TTC549 (cell line): ENCODE results near the gene PTPRN2.
"Not testable (repeated sequence)": the region's sequence is repeated elsewhere in the genome, so short reads cannot be mapped to it uniquely, and the experiment has no call there.

Source experiments
- FAIRE-seq: peaks from 2 replicates; lab custom pipeline; 2012; peaks lifted over from hg19 to GRCh38; lab: Jason Lieb, UNC

PTPRN2 gene

DNA sequence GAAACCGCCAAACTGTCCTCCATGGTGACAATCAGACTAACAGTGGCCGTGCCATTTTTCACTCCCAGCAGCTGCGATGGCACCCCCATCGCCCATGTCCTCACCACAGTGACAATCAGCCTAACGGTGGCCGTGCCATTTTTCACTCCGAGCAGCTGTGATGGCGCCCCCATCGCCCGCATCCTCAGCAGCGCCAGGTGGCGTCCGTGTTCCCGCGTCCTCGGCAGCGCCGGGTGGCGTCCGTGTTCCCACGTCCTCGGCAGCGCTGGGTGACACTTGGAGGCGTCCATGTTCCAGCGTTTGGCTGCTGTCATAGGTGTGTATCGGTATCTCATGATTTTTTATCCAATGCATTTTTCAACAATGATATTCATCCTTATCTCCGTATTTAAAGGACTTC, 267.3 kb downstream of the PTPRN2 start:
- no peak for FAIRE-seq

DNA sequence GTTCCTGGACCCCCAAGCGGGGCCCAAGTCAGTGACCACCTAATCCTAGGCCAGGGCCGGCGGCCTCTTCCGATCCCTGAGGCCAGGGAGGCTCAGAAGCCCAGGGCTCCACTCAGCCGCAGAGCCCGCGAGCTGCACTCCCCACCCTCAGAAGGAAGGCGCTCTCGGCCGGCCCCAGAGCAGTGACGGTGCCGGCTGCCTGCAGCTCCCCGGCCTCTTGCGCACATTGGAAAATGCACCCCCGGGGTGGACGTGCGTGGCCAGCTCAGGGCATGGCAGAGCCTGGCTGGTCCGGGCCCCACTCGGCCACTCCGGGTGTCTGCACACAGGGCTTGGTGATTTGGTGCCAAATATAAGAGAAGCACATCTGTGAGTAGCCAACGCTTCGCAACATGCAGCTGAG, 269.1 kb downstream of the PTPRN2 start:
- FAIRE-seq, result no peak

DNA sequence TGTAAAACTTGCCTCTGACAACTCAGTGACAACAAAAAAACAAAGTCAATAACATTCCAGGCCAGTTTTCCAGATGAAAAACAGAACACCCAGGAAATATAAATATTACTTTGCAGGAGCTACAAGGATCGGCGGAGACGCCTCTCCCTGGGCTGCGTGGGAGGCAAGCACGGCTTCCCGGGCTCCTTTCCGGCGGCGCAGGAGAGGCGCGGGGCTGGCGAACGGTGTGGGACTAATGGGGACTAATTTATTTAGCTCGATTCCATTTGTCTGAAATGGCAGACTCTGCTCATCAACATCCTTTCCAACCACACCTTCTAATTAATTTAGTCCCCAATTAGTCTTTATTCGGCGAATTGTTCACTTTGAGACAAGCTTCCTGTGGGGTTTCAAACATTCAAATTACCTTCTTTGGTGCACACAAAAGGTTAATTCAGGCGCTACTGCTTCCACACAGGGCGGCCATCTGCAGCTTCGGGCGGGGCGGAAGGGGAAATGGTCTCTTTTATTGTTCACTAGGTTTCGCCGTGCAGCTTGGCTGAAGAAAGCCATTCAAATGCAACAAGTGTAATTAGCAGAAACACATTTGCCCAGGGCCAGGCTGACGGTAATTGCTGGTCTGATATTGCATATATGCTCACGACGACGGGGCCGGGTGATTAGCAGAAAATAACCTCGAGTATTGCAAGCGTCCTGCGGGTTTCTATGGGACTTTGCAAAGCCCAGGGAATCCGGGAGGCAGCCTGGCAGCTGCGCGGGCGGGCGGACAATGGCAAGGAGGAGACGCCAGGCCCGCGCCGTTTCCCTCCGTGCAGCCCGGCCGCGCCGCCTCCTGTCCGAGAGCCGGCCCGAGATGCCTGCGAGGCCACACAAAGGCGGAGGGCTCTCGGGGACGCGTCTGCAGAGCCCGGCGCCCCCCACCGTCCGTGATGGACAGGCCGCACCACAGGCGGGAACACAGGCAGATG, 270.1 kb downstream of the PTPRN2 start:
- no peak for FAIRE-seq

DNA sequence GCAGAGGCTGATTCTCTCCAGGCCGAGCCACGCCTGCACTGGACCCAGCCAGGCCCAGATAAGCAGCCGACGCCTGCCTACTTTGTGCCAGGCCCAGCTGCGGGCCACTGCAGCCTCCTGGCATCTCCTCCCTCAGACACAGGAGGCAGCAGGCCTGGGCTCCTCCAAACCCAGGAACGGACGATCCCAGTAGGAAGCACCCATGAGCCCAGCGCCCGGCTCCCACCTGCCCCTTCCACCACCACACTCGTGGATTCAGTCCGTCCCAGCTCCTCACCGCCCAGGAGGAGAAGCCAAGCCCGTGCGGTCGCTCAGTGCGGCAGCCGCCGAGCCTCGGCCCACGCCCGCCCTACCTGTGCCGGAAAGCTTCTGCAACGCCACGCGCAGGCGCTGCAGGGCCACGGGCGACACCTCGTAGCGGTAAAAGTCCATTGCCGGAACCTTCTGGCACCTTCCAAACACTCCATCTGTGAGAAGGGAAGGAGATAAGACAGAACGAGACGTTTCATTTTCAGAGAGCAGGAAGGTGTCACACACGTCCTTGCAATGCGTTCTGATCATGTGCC, 271.1 kb downstream of the PTPRN2 start:
- FAIRE-seq, result no peak

DNA sequence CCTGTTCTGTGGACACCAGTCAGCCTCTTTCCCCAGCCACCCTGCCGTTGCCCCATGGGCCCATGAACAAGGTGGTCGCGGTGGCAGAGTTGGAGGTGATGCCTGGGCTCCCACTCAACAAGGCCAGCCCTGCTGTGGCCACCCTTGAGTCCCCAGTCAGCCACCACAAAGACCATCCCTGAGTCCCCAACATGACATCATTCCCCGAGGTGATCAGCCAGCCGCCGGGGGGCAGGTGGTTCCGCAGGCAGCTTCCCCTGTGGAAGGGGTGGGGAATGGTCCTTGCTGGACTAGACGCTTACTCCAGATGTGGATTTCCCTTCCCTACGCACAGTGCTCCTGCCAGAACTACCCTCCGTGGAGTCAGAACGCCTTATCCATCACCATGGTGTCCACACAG, 271.7 kb downstream of the PTPRN2 start:
- FAIRE-seq, result no peak

DNA sequence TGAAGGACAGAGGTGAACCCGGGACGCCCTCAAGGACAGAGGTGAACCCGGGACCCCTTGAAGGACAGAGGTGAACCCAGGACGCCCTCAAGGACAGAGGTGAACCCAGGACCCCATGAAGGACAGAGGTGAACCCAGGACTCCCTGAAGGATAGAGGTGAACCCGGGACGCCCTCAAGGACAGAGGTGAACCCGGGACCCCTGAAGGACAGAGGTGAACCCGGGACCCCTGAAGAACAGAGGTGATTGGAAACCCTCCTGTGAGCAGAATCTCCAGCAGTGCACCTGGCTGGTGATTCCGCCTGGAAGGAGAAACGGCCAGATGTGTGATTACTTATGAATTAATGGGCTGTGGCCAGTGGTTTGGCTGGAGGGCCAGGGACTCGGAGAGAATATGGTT, 272.3 kb downstream of the PTPRN2 start:
- no peak for FAIRE-seq

DNA sequence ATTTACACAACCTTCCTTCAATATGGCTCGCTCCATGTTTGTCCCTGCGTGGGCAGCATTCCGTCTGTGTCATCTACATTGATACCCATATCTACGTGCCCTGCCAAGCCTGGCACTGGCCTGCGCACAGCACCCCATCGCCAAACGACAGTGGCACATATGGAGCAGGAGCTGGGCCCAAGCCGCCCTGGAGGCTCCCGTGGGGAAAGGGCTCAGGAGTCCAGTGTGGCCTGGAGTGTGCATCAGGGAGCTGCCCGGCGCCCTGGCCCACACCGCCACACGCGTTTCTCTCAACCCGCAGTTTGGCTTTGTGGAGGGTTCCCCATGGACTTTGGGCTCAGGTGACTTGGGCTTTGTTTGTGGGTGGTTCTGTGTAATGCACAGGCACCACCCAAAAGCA, 273.2 kb downstream of the PTPRN2 start:
- no peak for FAIRE-seq

DNA sequence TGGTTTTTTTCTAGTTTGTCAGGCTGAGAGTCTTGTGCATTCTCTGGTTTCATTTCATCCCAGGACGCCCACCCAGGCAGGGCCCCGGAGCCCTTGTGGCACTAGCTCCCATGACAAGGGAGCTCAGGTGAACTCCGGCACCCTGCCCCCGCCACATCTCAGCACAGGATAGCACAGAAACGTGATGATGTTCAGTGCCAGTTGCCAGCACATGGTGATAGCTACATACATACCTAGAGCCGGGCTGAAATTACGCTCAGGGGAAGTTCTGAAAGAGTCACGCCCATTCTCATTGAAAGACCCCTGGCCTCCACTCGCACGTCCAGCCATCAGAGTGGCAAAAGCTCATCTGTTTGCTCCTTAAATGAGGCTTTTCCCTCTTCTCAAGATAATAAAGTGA, 273.7 kb downstream of the PTPRN2 start:
- FAIRE-seq, result no peak

DNA sequence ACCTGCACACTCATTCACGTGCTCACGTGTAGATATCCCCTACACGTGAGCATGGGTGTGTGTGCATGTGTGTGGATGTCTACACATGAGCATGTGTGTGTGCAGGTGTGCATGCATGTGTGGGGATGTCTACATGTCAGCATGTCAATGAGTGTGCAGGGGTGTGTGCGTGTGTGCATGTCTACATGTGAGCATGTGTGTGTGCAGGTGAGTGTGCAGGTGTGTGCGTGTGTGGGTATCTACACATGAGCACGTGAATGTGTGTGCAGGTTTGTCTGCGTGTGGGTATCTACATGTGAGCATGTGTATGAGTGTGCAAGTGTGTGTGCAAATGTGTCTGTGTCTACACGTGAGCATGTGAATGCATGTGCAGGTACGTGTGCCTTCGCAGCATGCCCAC, 274.8 kb downstream of the PTPRN2 start:
- FAIRE-seq, result no peak

DNA sequence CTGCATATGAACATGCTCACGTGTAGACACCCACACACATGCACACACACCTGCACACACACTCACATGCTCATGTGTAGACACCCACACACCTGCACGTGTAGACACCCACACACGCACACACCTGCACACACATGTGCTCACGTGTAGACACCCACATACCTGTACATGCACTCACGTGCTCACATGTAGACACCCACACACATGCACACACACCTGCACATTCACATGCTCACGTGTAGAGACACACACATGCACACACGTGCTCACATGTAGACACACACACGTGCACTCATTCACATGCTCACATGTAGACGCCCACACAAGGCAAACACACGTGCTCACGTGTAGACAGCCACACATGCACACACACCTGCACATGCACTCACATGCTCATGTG, 275.8 kb downstream of the PTPRN2 start:
- FAIRE-seq, result no peak

DNA sequence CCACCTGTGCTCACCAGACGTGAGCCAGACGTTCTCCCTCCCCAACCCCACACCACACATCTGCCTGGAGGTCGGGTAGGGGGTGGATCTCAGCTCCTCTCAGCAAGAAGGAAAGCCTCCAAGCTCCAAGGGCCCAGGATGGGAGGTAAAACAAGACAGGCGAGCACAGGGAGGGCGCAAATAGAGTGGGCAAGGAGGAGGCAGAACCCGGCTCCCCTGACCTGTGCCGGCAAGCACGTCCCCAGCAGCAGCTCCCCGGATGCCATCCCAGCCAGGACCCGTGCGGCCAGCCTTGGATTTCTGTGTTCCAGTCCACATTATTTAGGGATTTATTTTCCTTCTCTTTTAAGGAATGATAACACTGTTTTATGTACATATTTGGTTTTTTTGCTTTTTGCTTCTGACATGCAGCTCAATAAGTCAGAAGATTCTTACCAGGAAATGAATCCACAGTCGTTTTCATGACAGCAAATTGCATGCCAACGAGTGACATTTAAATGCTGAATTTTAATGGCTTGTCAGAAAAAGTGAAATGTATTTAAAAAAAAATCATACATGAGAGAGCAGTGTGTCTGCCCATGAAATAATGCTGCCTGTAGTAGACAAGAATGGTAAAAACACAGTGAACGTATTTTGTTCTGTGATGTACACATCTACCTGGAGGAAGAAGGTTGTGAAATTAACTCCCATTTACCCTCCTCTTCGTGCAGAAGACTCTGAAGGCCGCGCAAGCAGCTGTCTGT, 276.5 kb downstream of the PTPRN2 start:
- FAIRE-seq, result no peak

DNA sequence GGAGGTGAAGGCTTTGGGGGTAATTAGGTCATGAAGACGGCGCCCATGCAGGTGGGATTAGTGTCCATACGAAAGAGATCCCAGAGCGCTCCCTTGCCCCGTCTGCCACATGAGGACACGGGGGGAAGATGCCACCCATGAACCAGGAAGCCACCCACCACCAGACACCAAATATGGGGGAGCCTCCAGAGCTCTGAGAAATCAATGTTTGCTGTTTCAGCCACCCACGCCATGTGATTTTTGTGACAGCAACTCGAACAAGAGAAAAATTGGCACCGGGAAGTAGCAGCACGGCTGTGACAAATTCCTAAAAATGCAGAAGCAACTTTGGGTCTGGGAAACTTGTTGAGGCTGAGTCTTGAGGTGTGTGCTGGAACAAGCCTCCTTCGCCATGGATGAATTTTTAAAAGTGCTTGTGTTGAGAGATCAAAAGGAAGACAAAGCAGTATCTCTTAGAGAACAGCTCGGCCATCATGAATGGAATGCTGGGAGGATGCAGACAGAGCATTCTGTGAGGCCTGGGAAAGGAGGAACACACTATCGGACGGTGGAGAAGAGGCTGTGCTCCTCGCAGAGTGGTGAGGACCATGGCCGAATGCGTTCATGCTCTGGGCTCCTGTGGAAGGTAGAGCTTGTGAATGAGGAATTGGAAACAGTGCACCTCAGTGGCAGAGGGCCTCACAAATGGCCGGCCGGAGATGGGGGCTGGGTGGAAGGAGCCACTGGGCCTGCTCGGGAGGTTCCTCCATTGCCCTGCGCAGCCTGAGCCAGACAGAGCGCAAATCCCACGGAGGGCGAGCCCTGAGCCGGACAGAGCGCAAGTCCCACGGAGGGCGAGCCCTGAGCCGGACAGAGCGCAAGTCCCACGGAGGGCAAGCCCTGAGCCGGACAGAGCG, 277.5 kb downstream of the PTPRN2 start:
- no peak for FAIRE-seq

DNA sequence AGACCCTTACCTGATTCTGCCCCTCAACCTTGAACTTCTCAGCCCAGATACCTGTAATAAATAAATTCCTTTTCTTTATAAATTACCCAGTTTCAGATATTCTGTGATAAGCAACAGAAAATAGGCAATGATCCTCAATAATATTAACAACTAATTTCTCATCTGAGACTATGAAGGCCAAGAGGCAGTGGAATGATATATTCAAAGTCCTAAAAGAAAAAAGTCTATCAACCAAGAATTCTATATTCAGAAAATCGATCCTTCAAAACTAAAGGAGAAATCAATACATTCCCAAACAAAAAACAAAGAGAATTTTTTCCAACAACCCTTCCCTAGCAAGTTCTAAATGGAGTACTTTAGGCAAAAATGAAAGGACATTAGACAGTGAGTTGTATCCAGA, 279.6 kb downstream of the PTPRN2 start:
- FAIRE-seq, result no peak

DNA sequence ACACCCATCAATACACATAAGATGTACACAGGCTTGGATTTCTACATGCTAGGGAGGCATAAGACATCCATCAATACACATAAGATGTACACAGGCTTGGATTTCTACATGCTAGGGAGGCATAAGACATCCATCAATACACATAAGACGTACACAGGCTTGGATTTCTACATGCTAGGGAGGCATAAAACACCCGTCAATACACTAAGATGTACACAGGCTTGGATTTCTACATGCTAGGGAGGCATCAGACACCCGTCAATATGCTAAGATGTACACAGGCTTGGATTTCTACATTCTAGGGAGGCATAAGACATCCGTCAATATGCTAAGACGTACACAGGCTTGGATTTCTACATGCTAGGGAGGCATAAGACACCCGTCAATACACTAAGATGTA, 283.6 kb downstream of the PTPRN2 start:
- not testable (repeated sequence) for FAIRE-seq

DNA sequence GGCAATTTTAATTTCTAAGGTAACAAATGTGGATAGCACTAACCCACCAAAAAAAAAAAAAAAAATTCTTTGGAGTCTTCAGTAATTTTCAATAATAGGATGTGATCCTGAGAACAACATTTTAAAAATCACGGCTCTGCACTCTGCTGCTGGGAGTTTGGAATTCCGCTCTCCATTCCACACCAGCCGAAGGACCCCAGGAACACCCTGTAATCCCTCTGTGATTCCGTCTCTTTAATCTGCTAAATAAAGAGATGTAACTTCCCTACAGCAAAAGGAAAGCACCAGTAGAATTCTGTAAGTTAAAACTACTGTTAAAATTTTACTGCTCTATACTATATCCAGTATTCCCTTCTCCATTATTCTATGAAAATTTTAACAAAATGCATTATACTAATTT, 284.5 kb downstream of the PTPRN2 start:
- no peak for FAIRE-seq

DNA sequence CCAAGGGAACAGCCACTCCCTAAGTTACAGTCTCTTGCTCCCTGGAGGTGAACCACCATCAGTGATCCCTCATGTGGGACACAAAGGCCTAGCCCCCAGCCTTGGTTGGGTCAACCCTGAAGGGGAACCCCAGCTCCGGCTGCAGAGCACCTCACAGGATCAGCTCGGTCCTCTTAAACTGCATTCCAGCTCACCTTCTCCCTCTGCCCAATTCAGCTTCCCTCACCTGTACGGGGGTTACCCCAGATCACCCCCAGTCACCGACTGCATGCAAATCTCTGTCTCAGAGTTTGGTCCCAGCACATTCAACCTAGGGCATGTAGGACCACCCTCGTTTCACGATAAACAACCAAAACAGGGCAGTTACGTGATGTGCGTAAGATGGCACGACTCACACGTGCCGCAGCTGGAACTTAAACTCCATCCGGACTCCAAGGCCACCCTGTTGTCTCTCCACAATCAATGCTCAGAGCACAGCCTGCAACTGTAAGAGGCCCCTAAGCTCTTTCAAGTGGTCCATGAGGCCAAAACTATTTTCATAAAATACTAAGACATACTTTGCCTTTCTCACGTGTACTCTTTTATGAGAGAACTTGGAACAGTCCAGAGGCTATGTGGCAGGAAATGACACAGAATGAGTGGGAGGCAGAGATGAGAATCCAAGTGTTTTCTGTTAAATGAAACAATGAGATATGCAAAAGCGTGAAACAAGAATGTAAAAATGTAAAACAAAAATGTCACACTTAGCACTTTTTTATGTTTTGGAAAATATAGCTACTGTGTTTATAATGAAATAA, 285.2 kb downstream of the PTPRN2 start:
- FAIRE-seq, result no peak

DNA sequence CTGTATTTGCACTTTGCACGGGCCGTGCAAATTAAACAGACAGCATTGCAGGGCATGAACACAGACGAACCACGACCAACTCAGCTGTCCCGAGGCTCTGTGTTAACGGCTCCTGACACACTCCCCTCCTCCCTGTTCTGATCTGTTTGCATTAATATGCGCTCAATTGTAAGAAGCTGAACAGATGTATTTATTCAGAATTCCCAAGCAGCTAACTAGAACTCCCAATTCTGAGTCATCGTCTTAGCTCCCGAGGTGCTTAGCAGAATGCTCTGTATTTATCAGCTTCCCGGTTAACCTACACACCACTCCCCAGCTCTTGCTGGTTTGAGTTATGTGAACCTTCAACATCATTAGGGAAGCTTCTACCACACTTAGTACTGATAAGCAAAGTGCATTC, 286.4 kb downstream of the PTPRN2 start:
- no peak for FAIRE-seq

DNA sequence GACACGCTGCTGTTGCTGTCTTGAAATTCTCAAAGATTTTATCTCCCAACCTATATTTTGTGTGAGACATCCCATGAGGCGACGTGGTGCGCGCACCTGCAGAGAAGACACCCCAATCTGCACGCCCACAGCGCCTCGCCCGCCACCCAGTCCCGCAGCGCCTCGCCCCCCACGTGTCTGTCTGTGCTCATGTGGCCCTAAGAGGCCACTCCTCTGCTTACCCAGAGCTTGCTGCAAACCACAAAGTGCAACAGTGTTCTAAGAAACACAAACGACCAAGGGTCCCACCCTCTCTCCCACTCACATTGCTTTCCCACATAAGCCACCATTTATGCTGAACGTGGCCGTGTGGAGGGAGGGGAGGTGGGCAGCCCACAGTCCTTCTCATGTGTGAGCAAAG, 287.2 kb downstream of the PTPRN2 start:
- no peak for FAIRE-seq

DNA sequence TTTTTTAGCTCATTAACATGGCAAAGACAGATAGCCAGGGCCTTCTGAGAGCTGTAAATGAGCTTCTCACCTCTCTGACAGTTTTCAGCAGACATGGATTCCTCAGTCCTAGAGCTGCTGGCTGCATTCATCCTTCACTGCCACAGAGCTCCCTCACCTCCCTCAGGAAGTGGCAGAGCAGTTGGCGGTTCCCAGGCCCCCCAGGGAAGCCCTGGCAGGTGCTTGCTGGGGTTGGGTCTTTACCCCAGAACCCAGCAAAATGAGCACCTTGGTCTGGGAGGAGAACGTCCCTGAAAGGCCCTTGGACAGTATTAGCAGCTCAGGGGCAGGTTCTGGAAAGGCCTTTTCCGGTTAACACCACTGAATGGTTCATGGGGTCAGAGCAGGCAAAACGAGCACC, 288.0 kb downstream of the PTPRN2 start:
- no peak for FAIRE-seq

DNA sequence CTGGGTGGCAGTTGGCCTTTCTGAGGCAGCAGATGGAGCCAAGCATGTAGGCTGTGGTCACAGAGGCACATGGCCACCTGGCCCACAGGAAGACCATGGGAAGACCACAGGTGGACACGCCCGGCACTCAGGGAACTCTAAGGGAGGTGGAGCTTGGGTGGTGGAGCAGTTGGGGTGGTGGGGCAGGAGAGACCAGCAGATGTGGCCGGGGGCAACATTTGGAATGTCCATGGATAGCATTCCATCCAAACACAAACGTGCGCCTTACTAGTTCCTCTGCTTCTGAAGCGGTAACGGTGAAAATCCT, 290.9 kb downstream of the PTPRN2 start:
- no peak for FAIRE-seq

DNA sequence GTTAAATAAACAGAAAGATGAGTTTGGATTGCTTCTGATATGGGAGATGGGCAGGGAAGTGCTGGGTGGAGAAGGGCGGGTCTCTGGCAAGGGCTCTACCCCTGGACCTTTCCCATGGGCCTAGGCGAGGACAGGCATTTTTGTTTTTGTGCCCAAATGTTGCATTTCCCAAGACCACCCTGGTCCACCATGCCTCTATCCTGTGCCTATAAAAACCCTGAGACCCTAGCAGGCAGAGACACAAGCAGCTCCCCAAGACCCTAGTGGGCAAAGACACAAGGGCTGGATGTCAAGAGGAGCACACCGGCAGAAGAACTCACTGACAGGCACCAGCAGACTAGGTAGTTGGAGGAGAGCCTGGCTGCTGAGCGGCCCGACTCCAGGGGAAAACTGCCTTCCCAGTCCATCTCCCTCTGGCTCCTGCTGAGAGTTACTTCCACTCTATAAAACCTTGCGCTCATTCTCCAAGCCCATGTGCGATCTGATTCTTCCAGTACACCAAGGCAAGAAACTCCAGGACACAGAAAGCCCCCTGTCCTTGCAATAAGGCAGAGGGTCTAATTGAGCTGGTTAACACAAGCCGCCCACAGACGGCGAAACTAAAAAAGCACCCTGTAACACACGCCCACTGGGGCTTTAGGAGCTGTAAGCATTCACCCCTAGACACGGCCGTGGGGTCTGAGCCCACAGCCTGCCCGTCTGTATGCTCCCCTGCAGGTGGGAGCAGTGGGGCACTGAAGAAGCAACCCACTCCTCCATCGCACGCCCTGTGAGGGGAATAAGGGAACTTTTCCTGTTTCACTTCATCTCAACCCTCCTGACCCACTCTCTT, 291.4 kb downstream of the PTPRN2 start:
- FAIRE-seq, result no peak
